GM23338 (cell line): Measurements from ENCODE around the gene DCP1B. TPM values are rescaled to one million over a fixed set of nuclear protein-coding genes. Genes with fewer than 3 reads are reported as not detected.

Experiments
- polyA plus RNA-seq: library from polyadenylated mRNA; unstranded; fragments of >200 nt; fragmentation: Nextera tagmentation; extraction: Ambion mirVana; gene quantifications from 2 replicates; pipeline ENCODE4 v1.2.1, GENCODE V29; 2016
- total RNA-seq: library from RNA; depleted of rRNA; stranded (reverse); fragments of >200 nt; shearing (Covaris generic); gene quantifications from 2 replicates; pipeline ENCODE4 v1.2.3, GENCODE V29; 2014; rRNA removed

The DCP1B gene
- total and polyA plus RNA-seq, 2 experiments from 2014 or later = 24.4 to 29.8 TPM

Other genes starting within 250 kb of the DCP1B start
- 0.12 TPM in 1 of 2 replicates, not detected in the other for gene LRTM2, start 183.9 kb downstream of the DCP1B start, total RNA-seq
- gene LRTM2, start 183.9 kb downstream of the DCP1B start, polyA plus RNA-seq = 0.08 TPM in 1 of 2 replicates, not detected in the other
- gene CACNA2D4, start 85.8 kb downstream of the DCP1B start, total RNA-seq = 0.07 TPM in 1 of 2 replicates, not detected in the other
- 0.24 TPM in 1 of 2 replicates, not detected in the other for gene CACNA2D4, start 85.8 kb downstream of the DCP1B start, polyA plus RNA-seq
- 0.82 and 2.1 TPM in 2 replicates for gene CACNA1C, start 48.5 kb upstream of the DCP1B start, total RNA-seq
- gene CACNA1C, start 48.5 kb upstream of the DCP1B start, polyA plus RNA-seq = 0.26 and 0.78 TPM in 2 replicates